Stomach (tissue), 9 donors: ENCODE measurements around the gene RPUSD3. TPM values are rescaled to one million over a fixed set of nuclear protein-coding genes. Genes with fewer than 3 reads are reported as not detected.

Experiments
- DNase-seq, 2 donors: peaks; one replicate each; pipeline versions ENCODE4 v3.0.0 to v3.0.0-alpha.2; 2013 to 2019
- H3K27ac ChIP-seq, 5 donors: fragments of 200-600 bp in 4 of 5; sonication (generic) in 4 of 5; one replicate each; pipeline ENCODE4 v1.5.1; 2013 to 2019; ENCODE audit warnings: mild to moderate bottlenecking in 1 of 5, moderate library complexity in 1 of 5
- H3K27me3 ChIP-seq, 3 donors: fragments of 200-600 bp; sonication (generic); one replicate each; pipeline ENCODE4 v1.5.1; 2017 to 2019; ENCODE audit warnings: mixed run types in 1 of 3
- H3K36me3 ChIP-seq, 4 donors: fragments of 200-600 bp; sonication (generic); 1 replicate in 3 of 4; 2 replicates in 1 of 4; pipeline ENCODE4 v1.5.1; 2016 to 2019
- H3K4me1 ChIP-seq, 4 donors: fragments of 200-600 bp; sonication (generic); one replicate each; pipeline ENCODE4 v1.5.1; 2016 to 2019
- H3K4me3 ChIP-seq, 4 donors: fragments of 200-600 bp; sonication (generic) in 3 of 4; one replicate each; pipeline ENCODE4 v1.5.1; 2016 to 2019; ENCODE audit warnings: mild to moderate bottlenecking in 1 of 4
- H3K9me3 ChIP-seq, 4 donors: fragments of 200-600 bp; sonication (generic); one replicate each; pipeline ENCODE4 v1.5.1; 2016 to 2019
- EP300 ChIP-seq: sonication (generic); formaldehyde crosslinking; IDR thresholded peaks from one replicate; pipeline ENCODE4 v1.6.1; 2017; ENCODE audit warnings: antibody characterized with exemption
- POLR2A ChIP-seq, 4 donors: fragments of 450-650 bp; IDR thresholded peaks; one replicate each; pipeline ENCODE4 v1.6.1; 2016; ENCODE audit warnings: antibody characterized with exemption in 4 of 4, control low read depth in 2 of 4, mild to moderate bottlenecking in 1 of 4, moderate library complexity in 1 of 4
- POLR2AphosphoS5 ChIP-seq, 3 donors: sonication (generic); formaldehyde crosslinking; IDR thresholded peaks; one replicate each; pipeline ENCODE4 v1.6.1; 2016; ENCODE audit warnings: antibody characterized with exemption in 3 of 3
- WGBS, 5 donors: extraction: QIAGEN DNeasy Blood & Tissue Kit in 3 of 5; methylation state at CpG; one replicate each; pipeline versions ENCODE4 v1.1.5 to v1.1.7; 2013 to 2018; 5-methylcytosine and 5-hydroxymethylcytosine counted together
- intact Hi-C: fragments of 100-400 bp; cut with DNase I; formaldehyde crosslinking; loops from one replicate; pipeline ENCODE4 v1.15.1; 2023; ENCODE audit warnings: low total_unique reads
- polyA plus RNA-seq, 3 donors: library from polyadenylated mRNA; stranded (reverse); fragments of 200-250 nt; gene quantifications; one replicate each; pipeline ENCODE4 v1.2.3, GENCODE V29; 2013
- total RNA-seq, 5 donors: library from RNA; depleted of rRNA; stranded (reverse); fragments of >200 nt; gene quantifications; one replicate each; pipeline versions ENCODE4 v1.1.0 to v1.2.3, GENCODE V29; 2014 to 2016
- TF ChIP-seq, protein P1 (sequence below), 7 experiments: fragments of 450-650 bp in 4 of 7; fragments of 200-600 bp in 3 of 7; sonication (generic) in 3 of 7; IDR thresholded peaks; one replicate each; pipeline ENCODE4 v1.5.1; 2016 to 2019; ENCODE audit warnings: antibody characterized with exemption in 7 of 7, control low read depth in 2 of 7, mild to moderate bottlenecking in 1 of 7
- donor health status: healthy with polysubstance abuse.
- donor health status: Bipolar disorder and iron deficiency.
- donor health status: healthy.

RPUSD3 gene
- total and polyA plus RNA-seq, 8 donors, result 6.4 to 62.9 (median 29.1) TPM

DNA sequence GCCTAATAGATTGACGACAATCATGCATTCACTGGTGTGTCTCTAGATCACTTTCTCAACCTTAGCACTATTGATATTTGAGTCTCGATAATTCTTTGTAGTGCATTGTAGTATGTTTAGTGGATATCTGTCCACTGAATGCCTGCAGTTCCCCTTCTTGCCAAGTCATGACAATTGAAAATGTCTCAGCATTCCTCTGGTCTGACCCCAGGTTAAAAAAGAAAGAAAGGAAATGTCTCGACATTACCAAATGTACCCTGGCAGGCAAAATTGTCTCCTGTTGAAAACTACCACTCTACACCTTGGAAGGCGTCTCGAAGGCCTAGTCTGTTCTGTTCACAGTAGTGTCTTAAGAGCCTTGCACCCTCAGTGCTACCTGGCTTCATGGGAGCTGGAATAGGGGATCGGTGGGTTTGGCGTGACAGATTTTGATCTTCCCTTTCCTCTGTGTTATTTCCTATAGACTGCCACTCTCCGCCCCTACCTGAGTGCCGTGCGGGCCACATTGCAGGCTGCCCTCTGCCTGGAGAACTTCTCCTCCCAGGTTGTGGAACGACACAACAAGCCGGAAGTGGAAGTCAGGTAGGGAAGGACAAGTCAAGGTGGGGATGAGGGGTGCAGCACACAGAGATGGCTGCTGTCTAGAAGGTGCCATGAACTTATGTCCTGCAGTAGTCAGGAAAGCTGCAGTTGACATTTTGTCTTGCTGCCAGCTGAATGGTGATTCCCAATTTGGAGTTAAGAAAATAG is 46.4 kb downstream of the RPUSD3 start:
- Histone ChIP-seq H3K4me1 (peaks cover 10 to 45% (median 30%) of the 10 kb centered on the region in 4 donors), H3K27ac (no peak overlapping the region), H3K27me3 (no peaks in the 10 kb centered on the region), H3K4me3 (no peak overlapping the region), H3K36me3 (peaks cover 49 to 78% (median 69%) of the 10 kb centered on the region in 4 donors), H3K9me3 (no peaks in the 10 kb centered on the region)
- intact Hi-C loops, result no loop called here
- TF ChIP-seq POLR2AphosphoS5 (IDR thresholded peaks at IDR 0.05), result no peak
- no peak for TF ChIP-seq POLR2A (IDR thresholded peaks at IDR 0.05)
- no peak for TF ChIP-seq EP300
- TF ChIP-seq, protein P1, sequence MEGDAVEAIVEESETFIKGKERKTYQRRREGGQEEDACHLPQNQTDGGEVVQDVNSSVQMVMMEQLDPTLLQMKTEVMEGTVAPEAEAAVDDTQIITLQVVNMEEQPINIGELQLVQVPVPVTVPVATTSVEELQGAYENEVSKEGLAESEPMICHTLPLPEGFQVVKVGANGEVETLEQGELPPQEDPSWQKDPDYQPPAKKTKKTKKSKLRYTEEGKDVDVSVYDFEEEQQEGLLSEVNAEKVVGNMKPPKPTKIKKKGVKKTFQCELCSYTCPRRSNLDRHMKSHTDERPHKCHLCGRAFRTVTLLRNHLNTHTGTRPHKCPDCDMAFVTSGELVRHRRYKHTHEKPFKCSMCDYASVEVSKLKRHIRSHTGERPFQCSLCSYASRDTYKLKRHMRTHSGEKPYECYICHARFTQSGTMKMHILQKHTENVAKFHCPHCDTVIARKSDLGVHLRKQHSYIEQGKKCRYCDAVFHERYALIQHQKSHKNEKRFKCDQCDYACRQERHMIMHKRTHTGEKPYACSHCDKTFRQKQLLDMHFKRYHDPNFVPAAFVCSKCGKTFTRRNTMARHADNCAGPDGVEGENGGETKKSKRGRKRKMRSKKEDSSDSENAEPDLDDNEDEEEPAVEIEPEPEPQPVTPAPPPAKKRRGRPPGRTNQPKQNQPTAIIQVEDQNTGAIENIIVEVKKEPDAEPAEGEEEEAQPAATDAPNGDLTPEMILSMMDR (IDR thresholded peaks at IDR 0.05), result no peak
- DNase-seq, result no peak
- 91 to 93% (median 92%) methylated on average over 12 of the region's 12 CpGs for WGBS, 5 donors

DNA sequence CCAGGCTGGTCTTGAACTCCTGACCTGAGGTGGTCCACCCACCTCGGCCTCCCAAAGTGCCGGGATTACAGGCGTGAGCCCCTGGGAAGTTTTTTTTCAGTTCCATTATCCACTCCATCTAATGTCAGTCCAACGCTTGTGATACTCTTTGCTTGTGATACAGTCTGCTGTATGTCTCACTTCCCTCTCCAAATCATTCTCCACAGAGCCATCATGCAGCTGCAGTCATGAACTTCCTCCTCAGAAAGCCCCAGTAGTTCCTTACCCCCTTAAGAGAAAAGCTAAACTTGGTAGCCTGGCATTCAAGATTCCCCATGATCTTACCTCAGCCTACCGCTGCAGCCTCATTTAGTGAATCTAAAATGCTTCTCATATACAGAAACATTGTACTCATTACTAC is 48.6 kb downstream of the RPUSD3 start:
- TF ChIP-seq POLR2A (IDR thresholded peaks at IDR 0.05) (no peak), EP300 (no peak), POLR2AphosphoS5 (IDR thresholded peaks at IDR 0.05) (no peak)
- TF ChIP-seq, protein P1 (IDR thresholded peaks at IDR 0.05), result no peak
- intact Hi-C loops, result no loop called here
- DNase-seq, result no peak

DNA sequence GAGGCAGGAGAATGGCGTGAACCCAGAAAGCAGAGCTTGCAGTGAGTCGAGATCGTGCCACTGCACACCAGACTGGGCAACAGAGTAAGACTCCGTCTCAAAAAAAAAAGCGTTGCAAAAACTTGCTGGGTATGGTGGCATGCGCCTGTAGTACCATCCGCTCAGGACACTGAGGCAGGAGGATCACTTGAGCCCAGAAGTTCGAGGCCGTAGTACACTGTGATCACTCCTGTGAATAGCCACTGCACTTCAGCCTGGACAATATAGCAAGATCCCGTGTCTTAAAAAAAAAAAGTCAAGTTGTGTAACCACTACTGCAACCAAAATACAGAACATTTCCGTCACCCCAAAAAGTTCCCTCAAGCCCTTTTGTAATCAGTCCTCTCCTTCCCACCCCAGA is 49.4 kb downstream of the RPUSD3 start:
- H3K4me3 ChIP-seq, result peak overlapping the region in 2 of 4 donors; percentile 82 to 89
- intact Hi-C loops, result no loop called here
- no peak for DNase-seq
- peaks cover 25 to 63% (median 56%) of the 10 kb centered on the region in 4 donors for H3K36me3 ChIP-seq
- peak overlapping the region in 1 of 5 donors; percentile 98 for H3K27ac ChIP-seq
- WGBS, 5 donors, result 92 to 96% (median 95%) methylated on average over 11 of the region's 11 CpGs
- H3K9me3 ChIP-seq, result no peaks in the 10 kb centered on the region
- TF ChIP-seq, protein P1 (IDR thresholded peaks at IDR 0.05), result no peak
- TF ChIP-seq EP300, result no peak
- no peak for TF ChIP-seq POLR2AphosphoS5 (IDR thresholded peaks at IDR 0.05)
- no peak for TF ChIP-seq POLR2A (IDR thresholded peaks at IDR 0.05)
- no peaks in the 10 kb centered on the region for H3K27me3 ChIP-seq
- H3K4me1 ChIP-seq, result peaks cover 18 to 63% (median 48%) of the 10 kb centered on the region in 4 donors

More for the DNA sequence above, 48.6 kb downstream of the RPUSD3 start:
- Histone ChIP-seq H3K4me1 (peaks cover 18 to 63% (median 47%) of the 10 kb centered on the region in 4 donors), H3K27ac (no peak overlapping the region), H3K9me3 (no peaks in the 10 kb centered on the region), H3K27me3 (no peaks in the 10 kb centered on the region), H3K36me3 (peaks cover 28 to 63% (median 57%) of the 10 kb centered on the region in 4 donors), H3K4me3 (no peak overlapping the region)
- WGBS, 5 donors, result 78 to 90% (median 87%) methylated on average over 5 of the region's 5 CpGs

DNA sequence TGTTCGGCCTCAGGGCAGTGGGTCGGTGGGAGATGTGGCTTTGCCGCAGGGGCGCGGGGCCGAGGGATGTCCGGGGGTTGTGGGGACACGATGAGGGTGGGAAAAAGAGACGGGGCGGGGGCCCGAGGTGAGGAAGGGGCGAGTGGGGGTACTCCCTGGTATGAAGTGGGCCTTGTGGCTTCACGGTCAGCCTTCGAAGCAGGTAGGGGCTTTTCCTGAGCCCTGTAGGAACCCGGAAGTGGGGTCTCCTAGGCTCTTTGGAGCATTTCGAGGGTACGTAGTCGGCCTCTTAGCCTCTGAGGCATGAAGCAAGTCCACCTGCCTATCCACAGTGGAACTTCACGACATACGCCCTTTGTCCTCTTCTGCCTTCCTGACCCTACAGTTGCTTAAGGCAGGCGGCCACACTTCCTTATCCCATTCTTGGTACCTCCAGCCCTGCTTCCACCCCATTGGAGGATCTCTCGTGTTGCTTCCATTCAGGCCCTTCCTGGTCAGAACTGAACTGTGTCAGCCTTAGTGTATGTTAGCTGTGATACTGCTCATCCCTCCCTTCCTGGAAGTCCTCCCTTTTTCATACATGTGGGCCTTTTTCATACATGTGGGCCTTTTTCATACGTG is 50.5 kb downstream of the RPUSD3 start:
- Histone ChIP-seq H3K4me3 (peak overlapping the region; percentile 82 to 99 (median 93)), H3K27ac (peak overlapping the region; percentile 94 to 99 (median 98)), H3K9me3 (no peaks in the 10 kb centered on the region), H3K27me3 (no peaks in the 10 kb centered on the region), H3K4me1 (peaks cover 18 to 63% (median 48%) of the 10 kb centered on the region in 4 donors), H3K36me3 (peaks cover 25 to 63% (median 56%) of the 10 kb centered on the region in 4 donors)
- TF ChIP-seq POLR2AphosphoS5 (IDR thresholded peaks at IDR 0.05) (peak in 1 of 3 donors; percentile 11), POLR2A (IDR thresholded peaks at IDR 0.05) (no peak), EP300 (no peak)
- TF ChIP-seq, protein P1 (IDR thresholded peaks at IDR 0.05), result no peak
- WGBS, 5 donors, result 0 to 2% (median 1%) methylated on average over 22 to 23 of the region's 23 CpGs
- intact Hi-C loops, result no loop called here
- DNase-seq, result peak in 1 of 2 donors; percentile 70
